Measurements from ENCODE around the gene UBAC2. TPM values are rescaled to one million over a fixed set of nuclear protein-coding genes. Genes with fewer than 3 reads are reported as not detected.

Gene UBAC2
- total RNA-seq, 1 donor from 2014 or later = 87.7 TPM

- no peak overlapping the region for H3K27ac ChIP-seq
- peaks cover 4% of the 10 kb centered on the region for H4K20me1 ChIP-seq (ENCODE audit: low read depth)
- H3K9ac ChIP-seq = no peak overlapping the region
- Mint-ChIP-seq H3K4me1 (peaks cover 21% of the 10 kb centered on the region), H3K27me3 (ENCODE audit: insufficient read depth, low read depth) (peaks cover 6% of the 10 kb centered on the region), H3K9me3 (no peaks in the 10 kb centered on the region), H3K27ac (no peak overlapping the region), H3K36me3 (peaks cover 32% of the 10 kb centered on the region), H3K4me3 (no peak overlapping the region)
- H3K4me2 ChIP-seq = no peak overlapping the region
- no peaks in the 10 kb centered on the region for H3K9me3 ChIP-seq (ENCODE audit: low read depth)
- H3F3A ChIP-seq (ENCODE audit: low read depth) = no peaks in the 10 kb centered on the region
- H3K27me3 ChIP-seq = no peaks in the 10 kb centered on the region
- no peaks in the 10 kb centered on the region for H3K79me2 ChIP-seq (ENCODE audit: low read depth)
- H2AFZ ChIP-seq (replicated peaks) = no peak overlapping the region
- H3K36me3 ChIP-seq = no peaks in the 10 kb centered on the region
- TF ChIP-seq EZH2phosphoT487 (IDR thresholded peaks at IDR 0.05) = no peak
- no peak for TF ChIP-seq EZH2 (IDR thresholded peaks at IDR 0.05)
- TF ChIP-seq CTCF (IDR thresholded peaks at IDR 0.05) = no peak
- no peak overlapping the region for H3K4me3 ChIP-seq
- no peaks in the 10 kb centered on the region for H3K4me1 ChIP-seq
- no peak for DNase-seq (ENCODE audit: low spot score)
Measured at GRCh38 chr13:99351772-99352171, 151.1 kb downstream of the UBAC2 start.

- H3K4me1 ChIP-seq = no peaks in the 10 kb centered on the region
- H3K9me3 Mint-ChIP-seq = no peaks in the 10 kb centered on the region
Measured at GRCh38 chr13:99352351-99353245, 151.9 kb downstream of the UBAC2 start.

GRCh38 chr13:99353246-99353600 is 152.6 kb downstream of the UBAC2 start:
- no peak for DNase-seq (ENCODE audit: low spot score)
- Histone ChIP-seq H3K4me2 (no peak overlapping the region), H3K4me1 (no peaks in the 10 kb centered on the region), H3K79me2 (ENCODE audit: low read depth) (no peaks in the 10 kb centered on the region), H3K36me3 (no peaks in the 10 kb centered on the region), H3K9ac (no peak overlapping the region), H3F3A (ENCODE audit: low read depth) (no peaks in the 10 kb centered on the region), H3K27ac (no peak overlapping the region), H3K4me3 (no peak overlapping the region), H3K27me3 (no peaks in the 10 kb centered on the region), H2AFZ (replicated peaks) (no peak overlapping the region), H4K20me1 (ENCODE audit: low read depth) (peaks cover 4% of the 10 kb centered on the region), H3K9me3 (ENCODE audit: low read depth) (no peaks in the 10 kb centered on the region)
- H3K9me3 Mint-ChIP-seq = no peaks in the 10 kb centered on the region
- peaks cover 34% of the 10 kb centered on the region for H3K36me3 Mint-ChIP-seq
- H3K27me3 Mint-ChIP-seq (ENCODE audit: insufficient read depth, low read depth) = peaks cover 3% of the 10 kb centered on the region
- H3K4me3 Mint-ChIP-seq = no peak overlapping the region
- H3K4me1 Mint-ChIP-seq = peaks cover 24% of the 10 kb centered on the region
- TF ChIP-seq EZH2 (IDR thresholded peaks at IDR 0.05) (no peak), EZH2phosphoT487 (IDR thresholded peaks at IDR 0.05) (no peak), CTCF (IDR thresholded peaks at IDR 0.05) (no peak)
- no peak overlapping the region for H3K27ac Mint-ChIP-seq

More at GRCh38 chr13:99352351-99353245, 151.9 kb downstream of the UBAC2 start:
- no peaks in the 10 kb centered on the region for H3F3A ChIP-seq (ENCODE audit: low read depth)
- H3K36me3 ChIP-seq = no peaks in the 10 kb centered on the region
- H3K27ac ChIP-seq = no peak overlapping the region
- H3K9me3 ChIP-seq (ENCODE audit: low read depth) = no peaks in the 10 kb centered on the region
- H3K27ac Mint-ChIP-seq = no peak overlapping the region
- H3K27me3 ChIP-seq = no peaks in the 10 kb centered on the region
- no peak for DNase-seq (ENCODE audit: low spot score)
- H3K9ac ChIP-seq = no peak overlapping the region
- peaks cover 24% of the 10 kb centered on the region for H3K4me1 Mint-ChIP-seq
- peaks cover 4% of the 10 kb centered on the region for H4K20me1 ChIP-seq (ENCODE audit: low read depth)
- H3K36me3 Mint-ChIP-seq = peaks cover 34% of the 10 kb centered on the region
- peaks cover 4% of the 10 kb centered on the region for H3K27me3 Mint-ChIP-seq (ENCODE audit: insufficient read depth, low read depth)
- H2AFZ ChIP-seq (replicated peaks) = no peak overlapping the region
- TF ChIP-seq EZH2 (IDR thresholded peaks at IDR 0.05) (no peak), CTCF (IDR thresholded peaks at IDR 0.05) (no peak), EZH2phosphoT487 (IDR thresholded peaks at IDR 0.05) (no peak)
- H3K4me3 Mint-ChIP-seq = no peak overlapping the region
- no peak overlapping the region for H3K4me3 ChIP-seq
- H3K79me2 ChIP-seq (ENCODE audit: low read depth) = no peaks in the 10 kb centered on the region
- H3K4me2 ChIP-seq = no peak overlapping the region

Measured in neural progenitor cell (in vitro differentiated cells).